HG03520 (cell line): Measurements from ENCODE around the gene ATP2B1.
A peak's percentile ranks its signal among the peaks of the same experiment; 100 is the strongest.

Experiments
- ATAC-seq: cut with Tn5 transposase; IDR thresholded peaks from one replicate; pipeline ENCODE4 v1.9.1; 2021; ENCODE audit warnings: mild to moderate bottlenecking, moderate library complexity; ENCODE audit not compliant: unreplicated experiment

The ATP2B1 gene

GRCh38 chr12:89603678-89604077, 105.0 kb downstream of the ATP2B1 start:
- no peak for ATAC-seq

GRCh38 chr12:89597770-89598169, 110.9 kb downstream of the ATP2B1 start:
- peak; percentile 50 for ATAC-seq

- ATAC-seq, result no peak
These were observed 111.4 kb downstream of the ATP2B1 start for GRCh38 chr12:89597210-89597609.

- ATAC-seq, result no peak
These were observed 114.8 kb downstream of the ATP2B1 start for GRCh38 chr12:89593873-89594272.

GRCh38 chr12:89593233-89593632, 115.4 kb downstream of the ATP2B1 start:
- no peak for ATAC-seq

- no peak for ATAC-seq
These were observed 118.9 kb downstream of the ATP2B1 start for GRCh38 chr12:89589753-89590152.

GRCh38 chr12:89578499-89578898, 130.1 kb downstream of the ATP2B1 start:
- no peak for ATAC-seq

- no peak for ATAC-seq
These were observed 131.9 kb downstream of the ATP2B1 start for GRCh38 chr12:89576572-89577220.

- ATAC-seq, result no peak
These were observed 133.3 kb downstream of the ATP2B1 start for GRCh38 chr12:89575374-89575773.

GRCh38 chr12:89574736-89575208, 133.9 kb downstream of the ATP2B1 start:
- ATAC-seq, result no peak

- no peak for ATAC-seq
These were observed 135.4 kb downstream of the ATP2B1 start for GRCh38 chr12:89573051-89573810.

- ATAC-seq, result no peak
These were observed 137.0 kb downstream of the ATP2B1 start for GRCh38 chr12:89571491-89572195.

GRCh38 chr12:89568484-89568883, 140.2 kb downstream of the ATP2B1 start:
- ATAC-seq, result no peak

GRCh38 chr12:89567691-89568239, 140.9 kb downstream of the ATP2B1 start:
- no peak for ATAC-seq

- ATAC-seq, result no peak
These were observed 142.0 kb downstream of the ATP2B1 start for GRCh38 chr12:89566615-89567014.

GRCh38 chr12:89565002-89565401, 143.6 kb downstream of the ATP2B1 start:
- no peak for ATAC-seq

GRCh38 chr12:89559753-89560152, 148.9 kb downstream of the ATP2B1 start:
- no peak for ATAC-seq

GRCh38 chr12:89556976-89557375, 151.7 kb downstream of the ATP2B1 start:
- ATAC-seq, result no peak

- no peak for ATAC-seq
These were observed 156.3 kb downstream of the ATP2B1 start for GRCh38 chr12:89552376-89552775.

- ATAC-seq, result no peak
These were observed 156.9 kb downstream of the ATP2B1 start for GRCh38 chr12:89551747-89552146.

- ATAC-seq, result no peak
These were observed 161.5 kb downstream of the ATP2B1 start for GRCh38 chr12:89547101-89547500.
